Right lobe of liver (tissue), 6 donors: Measurements from ENCODE around the gene ARHGAP11A. TPM values are rescaled to one million over a fixed set of nuclear protein-coding genes. Genes with fewer than 3 reads are reported as not detected.

Source experiments
- ATAC-seq, 4 donors: fragments of 200-7000 bp; cut with Tn5 transposase; one replicate each; pipeline ENCODE4 v1.9.1; 2020; ENCODE audit warnings: mild to moderate bottlenecking in 4 of 4, moderate library complexity in 4 of 4
- DNase-seq, 3 donors: peaks; one replicate each; pipeline ENCODE4 v3.0.0-alpha.2; 2020
- H3K27ac ChIP-seq, 3 donors: fragments of 200-600 bp; one replicate each; pipeline ENCODE4 v1.8.0; 2022
- H3K27me3 ChIP-seq, 2 donors: fragments of 200-600 bp; one replicate each; pipeline ENCODE4 v1.8.0; 2022
- H3K36me3 ChIP-seq, 4 donors: fragments of 200-600 bp; sonication (generic) in 1 of 4; one replicate each; pipeline versions ENCODE4 v1.5.1 to v1.8.0; 2017 to 2022; ENCODE audit warnings: control low read depth in 1 of 4
- H3K4me1 ChIP-seq, 4 donors: fragments of 200-600 bp; sonication (generic) in 1 of 4; one replicate each; pipeline versions ENCODE4 v1.5.1 to v1.8.0; 2017 to 2022; ENCODE audit warnings: control low read depth in 1 of 4
- H3K4me3 ChIP-seq, 3 donors: fragments of 200-600 bp; one replicate each; pipeline ENCODE4 v1.8.0; 2022
- H3K9me3 ChIP-seq, 4 donors: fragments of 200-600 bp; sonication (generic) in 1 of 4; one replicate each; pipeline versions ENCODE4 v1.5.1 to v1.8.0; 2017 to 2022; ENCODE audit warnings: control low read depth in 1 of 4
- POLR2A ChIP-seq: fragments of 450-650 bp; IDR thresholded peaks from one replicate; pipeline ENCODE4 v1.6.1; 2017; ENCODE audit warnings: antibody characterized with exemption, mild to moderate bottlenecking
- WGBS: methylation state at CpG from one replicate; pipeline ENCODE4 v1.1.6; 2018; ENCODE audit warnings: low coverage, low lambda C conversion rate; ENCODE audit not compliant: insufficient coverage; ENCODE audit errors: missing lambda C conversion rate; 5-methylcytosine and 5-hydroxymethylcytosine counted together
- intact Hi-C, 2 donors: fragments of 100-400 bp; cut with DNase I; formaldehyde crosslinking; loops; one replicate each; pipeline versions ENCODE4 v1.11.2 to v1.14.1; 2022
- total RNA-seq, 6 experiments: library from RNA; depleted of rRNA in 2 of 6; stranded (reverse); fragments of >200 nt in 2 of 6; fragmentation: NEBNext Ultra II Directional in 3 of 6; extraction: Animal tissue kit (Norgen Biotek cat#: 25700) in 3 of 6; gene quantifications; one replicate each; pipeline versions ENCODE4 v1.1.0 to v1.2.4, GENCODE V29; 2016 to 2023
- TF ChIP-seq, protein P1 (sequence below), 4 donors: fragments of 200-600 bp in 3 of 4; fragments of 450-650 bp in 1 of 4; IDR thresholded peaks; one replicate each; pipeline versions ENCODE4 v1.5.1 to v1.8.0; 2016 to 2022; ENCODE audit warnings: antibody characterized with exemption in 4 of 4, mild to moderate bottlenecking in 2 of 4
- donor health status: DM: no; HTN: yes; CAD: no.
- donor health status: DM: no; HTN: no; CAD: no.
- donor health status: DM: no; HTN: no; CAD: no.
- donor health status: DM: no; HTN: yes; CAD: no.
- donor health status: DM: no; HTN: yes; CAD: no.

Gene ARHGAP11A
- total RNA-seq, 6 experiments from 2014 or later, result 0.51 to 3.3 (median 1.6) TPM

DNA sequence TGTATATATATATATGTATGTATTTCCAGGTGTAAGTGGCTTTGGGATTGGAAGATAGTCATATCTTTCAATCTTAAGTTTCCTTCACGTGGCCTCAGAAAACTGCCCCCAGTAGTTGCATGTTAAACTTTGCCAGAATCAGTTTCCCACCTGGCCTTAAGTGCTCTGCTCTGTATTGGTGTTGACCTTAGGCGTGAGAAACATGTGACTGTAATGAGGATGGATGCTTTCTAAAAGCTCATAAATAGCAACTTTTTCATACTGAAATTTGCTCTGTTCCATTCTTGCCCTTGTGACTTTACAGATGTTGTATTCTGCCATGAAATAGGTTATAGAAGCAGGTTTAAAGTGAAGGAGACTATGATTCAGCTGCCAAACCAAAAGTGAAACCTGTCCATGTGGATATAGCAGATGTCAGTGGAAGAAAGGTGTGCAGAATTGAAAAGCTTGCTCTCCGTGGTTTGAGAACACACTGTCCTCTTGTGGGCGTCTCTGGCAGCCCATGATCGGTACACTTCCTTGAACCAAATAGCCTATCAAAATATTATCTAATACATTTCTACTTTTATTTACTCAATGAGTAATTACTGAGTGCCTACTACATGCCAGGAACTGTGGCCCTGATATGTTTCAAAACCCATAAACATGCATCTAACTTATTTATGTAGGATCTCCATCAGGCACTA is 42.0 kb downstream of the ARHGAP11A start:
- intact Hi-C loops, result no loop called here
- WGBS, result 41% methylated on average over 5 of the region's 5 CpGs

DNA sequence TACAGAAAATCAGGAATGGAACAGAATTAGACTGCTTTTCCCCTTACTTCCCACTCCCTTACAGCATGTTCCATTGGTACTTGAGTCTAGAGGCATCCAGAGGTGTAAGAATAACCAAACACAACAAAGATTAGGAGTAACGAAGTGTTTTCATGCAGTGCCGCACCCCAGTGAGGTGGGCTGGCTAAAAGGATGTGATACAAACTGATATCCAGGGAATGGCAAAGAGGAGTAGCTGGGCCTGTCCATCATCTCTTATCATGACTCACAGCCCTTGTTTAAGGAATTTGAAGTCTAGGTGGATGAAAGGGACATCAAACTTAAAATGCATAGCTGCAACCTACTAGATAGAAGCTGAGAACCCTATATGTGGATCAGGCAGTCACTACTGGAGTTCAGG is 42.6 kb downstream of the ARHGAP11A start:
- Histone ChIP-seq H3K27me3 (no peaks in the 10 kb centered on the region), H3K27ac (no peak overlapping the region), H3K9me3 (no peaks in the 10 kb centered on the region), H3K4me3 (no peak overlapping the region), H3K4me1 (peaks cover 0 to 2% (median 0%) of the 10 kb centered on the region in 4 donors), H3K36me3 (no peaks in the 10 kb centered on the region)
- intact Hi-C loops, result no loop called here
- ATAC-seq (no peak), DNase-seq (no peak)
- 82% methylated on average over 2 of the region's 2 CpGs for WGBS
- TF ChIP-seq POLR2A, result no peak
- TF ChIP-seq, protein P1, sequence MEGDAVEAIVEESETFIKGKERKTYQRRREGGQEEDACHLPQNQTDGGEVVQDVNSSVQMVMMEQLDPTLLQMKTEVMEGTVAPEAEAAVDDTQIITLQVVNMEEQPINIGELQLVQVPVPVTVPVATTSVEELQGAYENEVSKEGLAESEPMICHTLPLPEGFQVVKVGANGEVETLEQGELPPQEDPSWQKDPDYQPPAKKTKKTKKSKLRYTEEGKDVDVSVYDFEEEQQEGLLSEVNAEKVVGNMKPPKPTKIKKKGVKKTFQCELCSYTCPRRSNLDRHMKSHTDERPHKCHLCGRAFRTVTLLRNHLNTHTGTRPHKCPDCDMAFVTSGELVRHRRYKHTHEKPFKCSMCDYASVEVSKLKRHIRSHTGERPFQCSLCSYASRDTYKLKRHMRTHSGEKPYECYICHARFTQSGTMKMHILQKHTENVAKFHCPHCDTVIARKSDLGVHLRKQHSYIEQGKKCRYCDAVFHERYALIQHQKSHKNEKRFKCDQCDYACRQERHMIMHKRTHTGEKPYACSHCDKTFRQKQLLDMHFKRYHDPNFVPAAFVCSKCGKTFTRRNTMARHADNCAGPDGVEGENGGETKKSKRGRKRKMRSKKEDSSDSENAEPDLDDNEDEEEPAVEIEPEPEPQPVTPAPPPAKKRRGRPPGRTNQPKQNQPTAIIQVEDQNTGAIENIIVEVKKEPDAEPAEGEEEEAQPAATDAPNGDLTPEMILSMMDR (IDR thresholded peaks at IDR 0.05), result no peak

More for the DNA sequence above, 42.0 kb downstream of the ARHGAP11A start:
- Histone ChIP-seq H3K36me3 (no peaks in the 10 kb centered on the region), H3K27me3 (no peaks in the 10 kb centered on the region), H3K4me3 (peak overlapping the region in 1 of 3 donors; percentile 33), H3K27ac (peak overlapping the region in 1 of 3 donors; percentile 39), H3K9me3 (no peaks in the 10 kb centered on the region), H3K4me1 (peaks cover 0 to 2% (median 0%) of the 10 kb centered on the region in 4 donors)
- TF ChIP-seq POLR2A, result no peak
- TF ChIP-seq, protein P1 (IDR thresholded peaks at IDR 0.05), result peak; percentile 20 to 48 (median 42)
- no peak for DNase-seq
- ATAC-seq, result peak; percentile 91 to 97 (median 92)

DNA sequence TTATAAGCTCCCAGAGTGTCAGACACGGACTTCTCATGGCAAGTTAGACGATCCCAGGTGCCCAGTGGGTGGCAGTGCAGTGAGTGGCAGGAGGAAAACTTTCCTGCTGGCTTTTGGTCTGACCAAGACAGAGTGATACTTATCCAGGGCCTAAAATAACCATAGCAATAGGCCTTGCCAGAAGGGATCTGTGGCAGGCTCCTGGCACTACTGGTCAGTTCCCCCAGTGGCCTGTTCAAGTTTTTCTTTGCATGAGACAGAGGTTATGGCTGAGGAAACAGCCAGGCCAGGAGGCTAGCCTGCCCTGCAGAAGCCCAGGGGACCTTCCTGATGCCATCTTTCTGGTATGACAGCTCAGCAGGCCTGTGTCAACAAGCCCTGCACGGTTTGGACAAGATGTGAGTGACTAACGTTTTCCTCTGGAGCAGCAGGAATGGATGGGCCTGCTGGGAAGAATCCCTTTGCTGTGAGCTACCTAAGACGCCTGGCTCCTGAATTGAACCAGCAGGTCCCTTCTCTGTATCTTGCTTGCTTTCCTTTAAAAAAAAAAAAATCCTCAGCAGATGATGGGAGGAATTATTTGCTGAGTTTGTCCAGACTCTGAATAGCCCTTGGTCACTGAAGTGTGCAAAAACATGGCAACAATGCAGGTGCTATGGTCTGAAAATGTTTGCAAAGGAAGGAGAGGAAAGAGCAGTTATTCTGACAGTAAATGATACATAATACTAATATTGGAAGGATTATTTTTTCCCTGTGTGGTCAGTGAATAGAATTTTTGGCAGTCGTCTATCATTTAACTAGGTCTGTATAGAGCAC is 44.2 kb downstream of the ARHGAP11A start:
- peaks cover 0 to 2% (median 0%) of the 10 kb centered on the region in 4 donors for H3K4me1 ChIP-seq
- H3K4me3 ChIP-seq, result no peak overlapping the region
- no peaks in the 10 kb centered on the region for H3K9me3 ChIP-seq
- no peak overlapping the region for H3K27ac ChIP-seq
- H3K27me3 ChIP-seq, result no peaks in the 10 kb centered on the region
- WGBS, result 61% methylated on average over 3 of the region's 6 CpGs
- intact Hi-C loops, result loop anchor here in 1 of 2 donors (10.0 kb wide), 1 partner anchor 275 kb away; no protein-coding TSS in a partner anchor
- DNase-seq, result no peak
- TF ChIP-seq, protein P1 (IDR thresholded peaks at IDR 0.05), result no peak
- no peak for TF ChIP-seq POLR2A
- no peaks in the 10 kb centered on the region for H3K36me3 ChIP-seq
- ATAC-seq, result peak in 1 of 4 donors; percentile 15

DNA sequence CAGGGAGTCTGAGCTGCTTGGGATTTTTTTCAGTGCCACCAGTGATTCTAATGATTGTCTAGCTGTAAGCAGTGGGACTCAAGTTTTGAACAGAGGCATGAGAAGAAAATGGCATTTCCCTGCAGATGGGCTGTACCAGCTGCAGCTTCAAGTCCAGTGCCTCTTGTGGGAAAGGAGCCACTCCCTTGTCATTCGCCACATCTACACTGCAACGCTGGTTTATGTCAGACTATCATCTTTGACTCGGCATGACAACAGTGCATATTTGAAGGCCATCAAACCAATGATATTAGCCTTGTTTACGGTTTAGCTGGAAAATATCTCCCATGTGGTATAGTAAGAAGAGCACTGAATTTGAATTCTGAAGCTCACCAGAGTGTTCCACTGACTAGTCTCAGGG is 48.4 kb downstream of the ARHGAP11A start:
- H3K9me3 ChIP-seq, result no peaks in the 10 kb centered on the region
- 82% methylated on average over 2 of the region's 4 CpGs for WGBS
- DNase-seq (no peak), ATAC-seq (no peak)
- no peak overlapping the region for H3K27ac ChIP-seq
- TF ChIP-seq POLR2A, result no peak
- TF ChIP-seq, protein P1 (IDR thresholded peaks at IDR 0.05), result no peak
- H3K27me3 ChIP-seq, result no peaks in the 10 kb centered on the region
- no peak overlapping the region for H3K4me3 ChIP-seq
- intact Hi-C loops, result loop anchor here in 1 of 2 donors (10.0 kb wide), 1 partner anchor 271 kb away; no protein-coding TSS in a partner anchor
- no peaks in the 10 kb centered on the region for H3K4me1 ChIP-seq
- H3K36me3 ChIP-seq, result no peaks in the 10 kb centered on the region
